Pons (tissue), 1 donor: ENCODE data around the gene GOLPH3L.
"Not testable (repeated sequence)": the region's sequence is repeated elsewhere in the genome, so short reads cannot be mapped to it uniquely, and the experiment has no call there.

Experiments
- DNase-seq: peaks from one replicate; pipeline ENCODE4 v3.0.0-alpha.2; 2016; ENCODE audit warnings: low spot score

The GOLPH3L gene

DNA sequence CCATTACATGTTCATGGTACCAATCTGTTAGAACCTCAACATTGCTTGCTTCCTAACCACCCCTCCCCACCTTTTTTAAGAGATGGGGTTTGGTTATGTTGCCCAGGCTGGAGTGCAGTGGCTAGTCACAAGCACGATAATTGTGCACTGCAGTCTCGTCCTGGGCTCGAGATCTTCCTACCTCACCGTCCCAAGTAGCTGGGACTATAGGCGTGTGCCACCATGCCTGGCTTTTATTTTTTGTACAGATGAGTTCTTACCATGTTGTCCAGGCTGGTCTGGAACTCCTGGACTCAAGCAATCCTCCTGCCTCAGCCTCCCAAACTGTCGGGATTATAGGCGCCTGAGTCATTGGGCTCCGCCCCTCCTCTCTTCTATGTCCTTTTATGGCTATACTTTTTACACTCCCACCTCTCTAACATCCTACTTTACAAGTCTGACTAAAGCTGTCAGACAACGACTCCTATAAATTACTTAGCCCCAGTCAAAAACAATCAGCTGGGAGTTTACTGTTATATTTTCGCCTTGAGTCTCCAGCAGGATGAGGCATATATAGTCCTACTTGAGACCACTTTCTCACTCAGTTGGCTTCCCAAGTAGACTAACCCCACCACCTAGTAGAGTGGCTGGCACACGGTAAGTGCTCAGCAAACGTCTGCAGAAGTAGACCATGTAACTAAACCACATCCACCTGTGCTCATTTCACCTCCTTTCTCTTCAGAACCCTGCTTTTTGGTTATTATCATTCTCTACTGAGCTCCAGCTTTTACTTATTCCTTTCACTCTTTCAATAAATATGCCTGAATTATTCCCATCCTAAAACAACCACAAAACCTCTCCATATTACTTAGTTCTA lies 81.4 kb downstream of the GOLPH3L start:
- no peak for DNase-seq

DNA sequence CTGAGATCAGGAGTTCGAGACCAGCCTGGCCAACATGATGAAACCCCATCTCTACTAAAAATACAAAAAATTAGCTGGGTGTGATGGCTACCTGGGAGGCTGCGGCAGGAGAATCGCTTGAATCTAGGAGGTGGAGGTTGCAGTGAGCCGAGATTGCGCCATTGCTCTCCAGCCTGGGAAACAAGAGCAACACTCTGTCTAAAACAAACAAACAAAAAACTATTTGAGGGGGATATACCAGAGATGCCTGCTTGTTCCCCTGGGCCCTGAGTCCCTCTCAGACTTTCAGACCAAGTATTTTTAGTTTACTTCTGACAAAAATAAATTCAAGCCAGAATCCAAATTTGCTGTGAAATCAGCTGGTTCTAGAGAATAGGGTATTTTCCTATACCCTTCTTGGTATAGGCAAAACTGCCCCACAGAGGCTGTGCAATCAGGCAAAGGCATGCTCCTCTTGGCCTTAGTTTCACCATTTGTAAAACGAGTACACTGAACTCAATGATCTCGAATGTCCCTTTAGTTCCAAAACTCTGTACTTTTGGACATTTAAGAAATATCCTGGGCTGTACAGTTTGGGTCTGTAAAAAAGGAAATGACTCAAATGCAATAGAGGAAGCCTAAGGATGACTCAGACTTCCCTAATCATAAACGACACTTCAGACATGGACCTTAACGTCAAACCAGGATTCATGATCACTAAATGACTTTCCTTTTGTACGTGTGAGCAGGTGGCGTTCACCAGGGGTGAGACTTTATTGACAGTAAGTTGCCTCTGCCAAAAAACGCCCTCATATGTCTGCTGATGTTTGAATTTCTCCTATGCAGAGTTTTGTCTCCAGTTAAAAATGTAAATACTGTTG lies 83.7 kb downstream of the GOLPH3L start:
- peak; percentile 86 for DNase-seq

DNA sequence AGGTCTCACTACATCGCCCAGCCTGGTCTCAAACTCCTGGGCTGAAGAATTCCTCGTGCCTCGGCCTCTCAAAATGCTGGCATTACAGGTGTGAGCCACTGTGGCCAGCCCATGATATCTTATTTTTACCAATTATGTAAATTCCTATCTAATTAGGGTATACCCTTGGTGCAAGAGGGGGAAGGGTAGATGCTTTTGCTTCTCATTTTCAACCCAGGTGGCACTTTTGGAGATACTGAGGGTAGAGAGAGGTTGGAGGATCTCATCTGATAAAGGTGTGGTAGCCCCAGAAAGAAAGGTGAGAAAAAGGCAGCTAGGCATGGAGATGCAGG lies 85.0 kb downstream of the GOLPH3L start:
- DNase-seq: no peak

DNA sequence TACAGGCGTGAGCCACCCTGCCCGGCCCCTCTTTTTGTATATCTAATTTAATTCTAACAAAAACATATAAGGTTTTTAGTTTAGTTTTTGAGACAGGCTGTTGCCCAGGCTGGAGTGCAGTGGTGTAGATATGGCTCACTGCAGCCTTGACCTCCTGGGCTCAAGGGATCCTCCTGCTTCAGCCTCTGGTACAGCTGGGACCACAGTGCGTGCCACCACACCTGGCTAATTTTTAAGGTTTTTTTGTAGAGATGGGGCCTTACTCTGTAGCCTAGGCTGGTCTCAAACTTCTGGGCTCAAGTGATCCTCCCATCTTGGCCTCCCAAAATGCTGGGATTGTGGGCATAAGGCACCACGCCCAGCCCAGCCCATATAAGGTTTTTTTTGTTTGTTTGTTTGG lies 86.4 kb downstream of the GOLPH3L start:
- DNase-seq: no peak

DNA sequence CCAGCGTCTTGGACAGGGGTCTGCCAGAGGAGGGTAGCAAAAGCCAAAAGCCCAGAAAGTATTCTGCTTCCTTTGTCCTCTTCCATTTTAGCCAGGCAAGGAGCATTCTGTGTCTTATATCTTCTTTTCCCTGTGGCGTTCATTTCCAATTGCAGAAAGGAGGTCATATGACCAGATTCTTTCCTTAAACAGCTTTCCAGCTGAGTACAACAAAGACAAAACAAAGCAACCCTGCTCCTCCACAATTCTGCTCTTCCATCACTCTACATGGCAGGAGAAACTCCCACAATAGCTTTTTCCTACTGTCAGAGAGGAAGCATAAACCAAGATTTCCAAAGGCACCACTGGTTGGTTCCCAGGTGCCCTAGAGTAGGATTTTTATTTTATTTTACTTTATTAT lies 87.2 kb downstream of the GOLPH3L start:
- DNase-seq: no peak

DNA sequence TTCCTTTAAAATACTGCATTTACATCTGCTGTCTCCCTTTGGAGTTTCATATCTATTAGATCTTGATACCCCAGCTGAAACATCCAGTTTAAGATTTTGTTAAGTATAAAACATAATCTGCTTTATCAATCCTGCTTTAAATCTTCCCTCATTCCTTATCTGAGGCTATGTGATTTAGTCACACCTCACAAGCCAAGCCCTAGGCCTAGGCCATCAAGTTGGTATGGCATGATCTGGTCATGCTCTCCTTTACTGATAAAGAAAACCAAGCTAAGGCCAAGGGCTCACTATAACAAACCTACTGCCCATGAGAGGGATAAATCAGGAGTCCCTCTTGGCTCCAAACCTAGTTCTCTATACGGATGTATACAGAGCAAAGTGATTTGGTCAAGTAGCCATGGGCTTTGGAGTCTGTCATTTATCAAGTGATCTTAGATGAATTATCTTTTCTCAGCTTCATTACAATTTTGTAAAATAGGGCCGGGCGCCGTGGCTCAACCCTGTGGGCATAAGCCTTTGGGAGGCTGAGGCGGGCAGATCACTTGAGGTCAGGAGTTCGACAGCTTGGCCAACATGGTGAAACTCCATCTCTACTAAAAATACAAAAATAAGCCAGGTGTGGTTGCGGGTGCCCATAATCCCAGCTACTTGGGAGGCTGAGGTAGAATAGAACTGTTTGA lies 90.4 kb downstream of the GOLPH3L start:
- no peak for DNase-seq

DNA sequence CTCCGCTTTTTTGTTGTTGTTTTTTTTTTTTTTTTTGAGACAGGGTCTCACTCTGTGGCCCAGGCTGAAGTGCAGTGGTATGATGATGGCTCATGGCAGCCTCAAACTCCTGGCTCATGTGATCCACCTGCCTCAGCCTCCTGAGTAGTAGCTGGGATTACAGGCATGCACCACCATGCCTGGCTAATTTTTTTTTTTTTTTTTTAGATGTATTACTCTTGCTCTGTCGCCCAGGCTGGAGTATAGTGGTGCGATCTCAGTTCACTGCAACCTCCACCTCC lies 91.6 kb downstream of the GOLPH3L start:
- DNase-seq: not testable (repeated sequence)

DNA sequence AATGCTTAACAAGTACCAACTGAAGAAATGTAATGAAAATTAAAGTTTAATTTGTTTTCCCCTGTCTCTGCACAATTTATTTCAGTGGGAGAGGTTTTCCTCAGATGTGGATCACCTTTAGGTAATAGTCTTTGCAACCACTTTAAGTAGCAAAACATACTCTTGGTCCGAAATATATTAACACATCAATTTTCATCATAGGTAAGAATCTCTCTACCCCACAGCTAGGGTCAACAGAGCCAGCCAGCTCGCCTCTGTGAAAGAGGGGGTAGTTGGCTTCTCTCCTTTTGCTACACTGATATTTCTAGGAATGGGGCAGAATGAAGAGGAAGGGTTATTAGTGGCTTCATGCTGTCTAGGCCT lies 92.7 kb downstream of the GOLPH3L start:
- no peak for DNase-seq

DNA sequence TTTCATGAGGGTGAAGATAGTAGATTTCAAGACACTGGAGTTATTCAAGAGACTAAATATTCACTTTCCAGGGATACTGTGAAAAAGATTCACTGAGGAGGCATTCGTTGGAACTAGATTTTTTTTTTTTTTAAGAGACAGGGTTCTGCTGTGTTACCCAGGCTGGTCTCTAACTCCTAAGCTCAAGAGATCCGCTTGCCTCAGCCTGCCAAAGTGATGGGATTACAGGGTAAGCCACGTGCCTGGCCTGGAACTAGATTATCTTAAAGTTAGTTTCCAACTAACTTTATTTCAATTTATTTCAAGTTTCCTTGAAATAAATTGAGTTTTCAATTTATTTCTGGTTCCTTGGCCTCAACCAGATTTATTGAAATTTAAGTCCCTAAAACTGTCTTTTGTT lies 93.2 kb downstream of the GOLPH3L start:
- DNase-seq: no peak

DNA sequence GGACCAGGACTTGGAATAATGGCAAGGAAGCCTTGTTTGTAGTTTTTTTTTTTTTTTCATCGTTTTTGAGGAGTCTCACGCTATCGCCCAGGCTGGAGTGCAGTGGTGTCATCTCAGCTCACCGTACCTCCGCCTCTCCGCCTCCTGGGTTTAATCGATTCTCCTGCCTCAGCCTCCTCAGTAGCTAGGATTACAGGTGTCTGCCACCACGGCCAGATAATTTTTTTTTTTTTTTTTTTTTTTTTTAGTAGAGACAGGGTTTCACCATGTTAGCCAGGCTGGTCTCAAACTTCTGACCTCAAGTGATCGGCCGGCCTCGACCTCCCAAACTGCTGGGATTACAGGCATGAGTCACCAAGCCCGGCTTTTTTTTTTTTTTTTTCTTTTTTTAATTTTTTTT lies 94.6 kb downstream of the GOLPH3L start:
- not testable (repeated sequence) for DNase-seq

DNA sequence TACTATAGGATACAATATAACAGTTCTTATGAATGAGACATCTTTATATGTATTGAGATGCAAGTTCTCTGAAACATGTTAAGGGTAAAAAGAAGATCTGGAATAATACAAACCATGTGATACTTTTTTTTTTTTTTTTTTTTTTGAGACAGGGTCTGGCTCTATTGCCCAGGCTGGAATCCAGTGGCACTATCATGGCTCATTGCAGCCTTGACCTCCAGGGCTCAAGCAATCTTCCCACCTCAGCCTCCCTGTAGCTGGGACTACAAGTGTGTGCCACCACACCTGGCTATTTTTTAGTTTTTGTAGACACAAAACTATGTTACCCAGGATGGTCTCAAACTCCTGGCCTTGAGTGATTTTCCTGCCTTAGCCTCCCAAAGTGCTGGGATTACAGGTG lies 95.4 kb downstream of the GOLPH3L start:
- no peak for DNase-seq

DNA sequence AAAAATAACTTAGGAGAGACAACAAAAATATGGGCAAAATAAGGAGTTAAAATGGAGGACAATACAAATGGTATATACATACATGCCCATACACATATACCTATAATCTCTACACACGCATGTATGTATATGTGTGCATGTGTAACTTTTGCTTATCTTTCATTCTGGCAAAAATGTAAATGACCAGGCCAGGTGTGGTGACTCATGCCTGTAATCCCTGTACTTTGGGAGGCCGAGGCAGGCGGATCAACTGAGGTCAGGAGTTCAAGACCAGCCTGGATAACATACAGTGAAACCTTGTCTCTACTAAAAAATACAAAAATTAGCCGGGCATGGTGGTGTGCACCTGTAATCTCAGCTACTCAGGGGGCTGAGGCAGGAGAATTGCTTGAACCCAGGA lies 98.6 kb downstream of the GOLPH3L start:
- not testable (repeated sequence) for DNase-seq

DNA sequence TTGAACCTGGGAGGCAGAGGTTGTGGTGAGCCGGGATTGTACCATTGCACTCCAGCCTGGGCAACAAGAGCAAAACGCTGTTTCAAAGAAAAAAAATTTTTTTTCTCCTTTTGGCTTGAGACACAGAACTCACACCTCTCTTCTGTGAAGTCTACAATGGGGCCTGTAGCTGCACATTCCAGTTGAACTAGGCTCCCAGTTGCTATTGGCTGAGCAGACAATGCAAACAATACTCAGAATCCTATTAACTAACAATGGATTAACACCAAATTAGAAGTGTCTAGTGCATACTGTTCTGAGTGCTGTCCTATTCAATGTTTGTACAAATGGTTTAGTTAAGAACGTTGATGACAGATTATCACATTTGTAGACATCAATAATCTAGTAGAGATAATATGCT lies 100.0 kb downstream of the GOLPH3L start:
- no peak for DNase-seq
